ENCODE data around the gene ATP2B2.

- TF ChIP-seq MAX (IDR thresholded peaks at IDR 0.05), result no peak
- no peak for TF ChIP-seq CTCF (IDR thresholded peaks at IDR 0.05 in 2 of 3, conservative IDR thresholded peaks at IDR 0.05 in 1 of 3; ENCODE audit: borderline replicate concordance in 1 of 3, insufficient read depth in 1 of 3, low read depth in 2 of 3, low read length in 2 of 3)
Observed at GRCh38 chr3:10469441-10470119, 35.8 kb downstream of the ATP2B2 start.

Measured in HCT116 (cell line).